Measurements from ENCODE around the gene ATXN10.

ATXN10 gene

DNA sequence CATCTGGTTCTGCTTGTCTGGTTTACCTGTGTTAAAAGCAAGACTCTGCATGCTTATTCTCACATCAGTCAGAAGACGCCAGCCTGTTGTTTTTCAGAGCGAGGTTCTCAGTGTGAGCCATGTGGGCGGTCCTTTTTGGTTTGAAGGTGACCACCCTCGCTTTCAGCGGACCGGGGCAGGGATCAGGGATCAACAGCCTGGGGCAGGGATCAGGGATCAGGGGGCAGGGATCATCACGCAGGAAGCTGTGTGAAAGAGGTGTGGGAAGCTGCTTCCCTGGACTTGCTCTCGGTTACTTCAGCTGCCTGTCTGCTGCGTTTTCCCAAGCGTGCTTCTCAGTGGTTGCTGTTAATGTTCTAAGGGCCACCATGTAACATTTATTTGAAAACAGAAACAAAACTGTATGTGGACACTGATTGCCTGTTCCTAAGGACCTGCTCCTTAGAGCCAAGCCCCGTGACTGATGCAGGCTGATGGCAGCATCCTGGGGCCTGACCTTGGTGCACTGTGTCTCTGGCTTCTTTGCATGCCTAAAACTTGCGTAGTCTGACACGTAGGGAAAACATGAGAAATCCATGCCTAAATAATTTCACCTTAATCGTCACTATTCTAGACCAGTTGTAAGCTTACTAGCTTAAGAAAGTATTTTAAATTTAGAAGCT, 146.9 kb downstream of the ATXN10 start:
- no peaks in the 10 kb centered on the region for H3K27me3 Mint-ChIP-seq
- H3K4me1 Mint-ChIP-seq (ENCODE audit: low read depth), result no peaks in the 10 kb centered on the region
- H3K36me3 Mint-ChIP-seq (ENCODE audit: low read depth), result peaks cover 43% of the 10 kb centered on the region
- H3K9me3 Mint-ChIP-seq, result no peaks in the 10 kb centered on the region
- no peak overlapping the region for H3K27ac Mint-ChIP-seq
- intact Hi-C loops (cut with micrococcal nuclease), result no loop called here
- no peak overlapping the region for H3K4me3 Mint-ChIP-seq

DNA sequence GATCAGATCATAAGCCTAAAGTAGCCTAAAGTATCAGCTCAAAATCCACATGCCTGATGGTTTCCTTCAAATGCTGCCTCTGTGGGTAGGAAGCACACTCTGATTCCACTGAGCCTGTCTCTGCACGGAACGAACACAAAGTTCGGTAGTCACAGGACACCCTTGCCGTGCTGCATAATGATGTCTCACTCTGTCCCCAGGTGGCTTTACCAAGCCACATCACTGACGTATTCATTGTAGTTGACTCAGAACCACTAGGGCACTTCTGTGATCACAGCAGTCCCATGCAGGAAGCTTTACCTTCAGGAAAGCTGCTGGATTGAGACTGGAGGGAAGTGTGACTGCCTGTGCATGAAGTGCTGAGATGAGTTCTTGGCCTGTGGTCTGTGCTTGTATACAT, 147.7 kb downstream of the ATXN10 start:
- peaks cover 43% of the 10 kb centered on the region for H3K36me3 Mint-ChIP-seq (ENCODE audit: low read depth)
- no peak overlapping the region for H3K4me3 Mint-ChIP-seq
- H3K4me1 Mint-ChIP-seq (ENCODE audit: low read depth), result no peaks in the 10 kb centered on the region
- no peak overlapping the region for H3K27ac Mint-ChIP-seq
- no peaks in the 10 kb centered on the region for H3K27me3 Mint-ChIP-seq
- no peaks in the 10 kb centered on the region for H3K9me3 Mint-ChIP-seq
- intact Hi-C loops (cut with micrococcal nuclease), result no loop called here

DNA sequence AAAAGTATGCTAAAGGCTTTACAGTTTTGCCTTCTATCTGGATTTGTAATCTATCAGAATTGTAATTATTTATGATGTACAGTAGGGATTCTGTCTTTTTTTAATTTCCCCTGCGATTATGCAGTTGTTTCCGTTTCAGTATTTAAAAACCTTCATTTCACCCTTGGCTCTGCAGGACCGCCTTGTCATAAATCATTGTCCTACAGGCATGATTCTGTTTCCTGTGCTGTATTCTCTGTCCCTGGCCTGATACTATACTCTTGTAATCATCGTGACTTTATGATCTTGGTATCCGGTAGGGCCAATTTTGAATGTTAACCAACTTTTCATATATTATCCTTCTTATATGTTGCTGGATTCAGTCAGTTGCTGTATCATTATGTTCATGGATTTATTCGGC, 151.7 kb downstream of the ATXN10 start:
- no peak overlapping the region for H3K27ac Mint-ChIP-seq
- H3K9me3 Mint-ChIP-seq, result no peaks in the 10 kb centered on the region
- H3K4me1 Mint-ChIP-seq (ENCODE audit: low read depth), result no peaks in the 10 kb centered on the region
- H3K27me3 Mint-ChIP-seq, result no peaks in the 10 kb centered on the region
- no peak overlapping the region for H3K4me3 Mint-ChIP-seq
- peaks cover 50% of the 10 kb centered on the region for H3K36me3 Mint-ChIP-seq (ENCODE audit: low read depth)
- intact Hi-C loops (cut with micrococcal nuclease), result no loop called here

DNA sequence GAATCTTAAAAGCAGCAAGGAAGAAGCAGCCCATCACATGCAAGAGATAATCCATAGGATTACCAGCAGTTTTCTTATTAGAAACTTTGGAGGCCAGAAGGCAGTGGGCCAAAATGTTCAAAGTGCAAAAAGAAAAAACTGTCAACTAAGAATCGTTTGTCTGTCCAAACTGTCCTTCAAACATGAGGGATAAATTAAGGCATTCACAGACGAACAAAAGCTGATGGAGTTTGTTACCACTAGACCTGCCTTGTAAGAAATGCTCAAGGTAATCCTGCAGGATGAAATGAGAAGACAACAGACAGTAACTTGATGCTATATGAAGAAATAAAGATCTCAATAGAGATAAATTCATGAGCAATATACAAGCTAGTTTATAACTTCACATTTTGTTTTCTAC, 154.9 kb downstream of the ATXN10 start:
- Mint-ChIP-seq H3K4me1 (ENCODE audit: low read depth) (no peaks in the 10 kb centered on the region), H3K4me3 (no peak overlapping the region), H3K36me3 (ENCODE audit: low read depth) (peaks cover 41% of the 10 kb centered on the region), H3K27ac (no peak overlapping the region), H3K27me3 (no peaks in the 10 kb centered on the region), H3K9me3 (no peaks in the 10 kb centered on the region)
- intact Hi-C loops (cut with micrococcal nuclease), result no loop called here

DNA sequence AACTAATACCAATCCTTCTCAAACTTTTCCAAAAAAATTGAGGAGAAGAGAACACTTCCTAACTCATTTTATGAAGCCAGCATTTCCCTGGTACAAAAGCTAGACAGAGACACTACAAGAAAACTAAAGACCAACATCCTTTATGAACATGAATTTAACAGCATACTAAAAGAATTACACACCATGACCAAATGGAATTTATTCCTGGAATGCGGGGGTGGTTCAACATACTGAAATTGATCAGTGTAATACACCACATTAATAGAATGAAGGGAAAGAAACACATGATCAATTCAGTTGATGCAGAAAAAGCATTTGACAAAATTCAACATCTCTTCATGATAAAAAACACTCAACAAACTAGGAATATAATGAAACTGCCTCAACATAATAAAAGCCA, 157.2 kb downstream of the ATXN10 start:
- Mint-ChIP-seq H3K36me3 (ENCODE audit: low read depth) (peaks cover 48% of the 10 kb centered on the region), H3K27me3 (no peaks in the 10 kb centered on the region), H3K27ac (no peak overlapping the region), H3K4me1 (ENCODE audit: low read depth) (no peaks in the 10 kb centered on the region), H3K4me3 (no peak overlapping the region), H3K9me3 (no peaks in the 10 kb centered on the region)
- intact Hi-C loops (cut with micrococcal nuclease), result no loop called here

DNA sequence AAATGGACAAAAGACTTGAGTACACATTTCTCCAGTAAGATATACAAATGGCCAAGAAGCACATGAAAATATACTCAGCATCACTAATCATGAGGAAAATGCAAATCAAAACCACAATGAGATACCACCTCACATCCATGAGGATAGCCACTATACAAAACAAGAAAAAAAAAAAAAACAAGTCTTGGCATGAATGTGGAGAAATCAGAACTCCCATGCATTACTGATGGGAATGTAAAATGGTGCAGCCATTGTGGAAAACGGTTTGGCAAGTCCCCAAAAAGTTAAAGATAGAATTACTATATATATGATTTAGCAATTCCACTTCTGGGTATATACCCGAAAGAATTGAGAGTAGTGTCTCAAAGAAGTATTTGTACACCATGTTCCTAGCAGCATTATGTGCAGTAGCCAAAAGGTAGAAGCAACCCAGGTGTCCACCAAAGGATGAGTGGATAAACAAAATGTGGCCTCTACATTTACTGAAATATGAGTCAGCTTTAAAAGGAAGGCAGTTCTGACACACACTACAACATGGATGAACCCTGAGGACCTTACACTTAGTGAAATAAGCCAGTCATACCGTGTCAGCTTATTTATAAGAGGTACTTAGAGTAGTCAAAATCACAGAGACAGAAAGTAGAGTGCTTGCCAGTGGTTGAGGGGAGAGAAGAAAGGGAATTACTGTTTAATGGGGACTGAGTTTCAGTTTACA, 159.1 kb downstream of the ATXN10 start:
- intact Hi-C loops (cut with micrococcal nuclease), result no loop called here
- H3K4me1 Mint-ChIP-seq (ENCODE audit: low read depth), result no peaks in the 10 kb centered on the region
- H3K27ac Mint-ChIP-seq, result no peak overlapping the region
- no peaks in the 10 kb centered on the region for H3K27me3 Mint-ChIP-seq
- H3K9me3 Mint-ChIP-seq, result no peaks in the 10 kb centered on the region
- peaks cover 43% of the 10 kb centered on the region for H3K36me3 Mint-ChIP-seq (ENCODE audit: low read depth)
- no peak overlapping the region for H3K4me3 Mint-ChIP-seq

DNA sequence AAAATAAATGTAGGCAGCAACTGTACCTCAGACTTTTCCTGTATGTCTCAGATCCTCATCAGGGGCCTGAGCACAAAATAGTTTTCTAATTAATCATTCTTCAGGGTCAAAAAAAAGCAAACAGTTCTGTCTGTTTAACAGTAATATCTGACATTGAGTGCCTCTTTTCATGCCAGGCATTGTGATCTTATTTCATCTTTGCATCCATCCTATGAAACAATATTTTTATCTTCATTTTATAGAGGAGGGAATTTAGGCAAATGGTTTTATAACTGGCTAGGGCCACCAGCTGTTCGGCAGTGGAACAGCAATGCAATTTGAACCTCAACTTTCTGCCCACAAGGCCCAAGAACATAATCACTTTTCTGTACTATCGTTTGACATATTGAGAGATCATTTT, 159.8 kb downstream of the ATXN10 start:
- no peaks in the 10 kb centered on the region for H3K4me1 Mint-ChIP-seq (ENCODE audit: low read depth)
- no peak overlapping the region for H3K4me3 Mint-ChIP-seq
- peaks cover 40% of the 10 kb centered on the region for H3K36me3 Mint-ChIP-seq (ENCODE audit: low read depth)
- no peaks in the 10 kb centered on the region for H3K27me3 Mint-ChIP-seq
- H3K9me3 Mint-ChIP-seq, result no peaks in the 10 kb centered on the region
- intact Hi-C loops (cut with micrococcal nuclease), result no loop called here
- H3K27ac Mint-ChIP-seq, result no peak overlapping the region

DNA sequence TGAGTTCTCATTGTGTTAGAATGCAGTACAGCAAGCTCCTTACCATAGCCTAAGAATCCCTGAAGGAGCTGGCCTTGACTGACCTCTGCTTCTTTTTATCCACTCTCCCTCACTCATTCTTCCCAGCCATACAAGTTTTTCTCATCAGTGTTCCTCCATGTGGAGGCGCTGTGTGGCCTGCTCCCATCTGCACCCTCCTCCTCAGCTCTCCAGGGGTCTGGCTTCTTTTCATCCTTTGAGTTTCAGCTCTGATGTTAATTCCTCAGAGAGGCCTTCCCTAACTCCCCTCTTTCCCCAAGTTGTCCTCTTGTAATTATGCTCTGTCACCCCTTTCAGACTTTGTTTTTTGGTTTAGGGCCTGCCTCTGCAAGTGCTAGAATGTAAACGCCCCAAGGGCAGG, 160.5 kb downstream of the ATXN10 start:
- Mint-ChIP-seq H3K27ac (no peak overlapping the region), H3K9me3 (no peaks in the 10 kb centered on the region), H3K36me3 (ENCODE audit: low read depth) (peaks cover 40% of the 10 kb centered on the region), H3K4me1 (ENCODE audit: low read depth) (no peaks in the 10 kb centered on the region), H3K27me3 (no peaks in the 10 kb centered on the region), H3K4me3 (no peak overlapping the region)
- intact Hi-C loops (cut with micrococcal nuclease), result no loop called here

DNA sequence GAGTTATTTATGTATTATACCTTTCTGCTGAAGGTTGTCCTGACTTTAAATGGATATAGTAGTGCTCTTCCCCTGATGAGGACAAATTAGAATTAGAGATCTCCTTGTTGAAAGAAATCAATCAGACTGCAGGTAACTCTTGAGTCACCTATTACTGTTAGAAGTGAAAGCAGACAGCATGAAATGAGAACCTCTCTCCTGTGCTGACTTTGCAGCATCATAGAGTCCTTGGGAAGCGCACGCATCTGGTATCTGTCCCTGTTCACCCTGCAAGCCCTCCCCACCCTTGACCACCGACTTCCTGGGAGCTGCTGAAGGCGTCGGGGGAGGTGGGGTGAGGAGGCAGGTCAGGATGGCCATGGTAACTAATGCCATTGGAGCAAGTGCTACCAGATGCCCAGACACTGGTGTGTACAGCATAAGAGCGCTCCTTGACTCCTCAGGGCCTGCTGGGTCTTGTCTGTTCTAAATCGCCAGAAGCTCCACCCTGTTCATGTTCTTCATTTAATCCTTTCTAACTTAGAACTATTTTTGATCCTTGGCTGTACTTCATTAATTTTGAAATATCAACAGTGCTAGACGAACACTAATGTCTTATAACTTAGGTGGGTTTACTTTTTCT, 161.4 kb downstream of the ATXN10 start:
- peaks cover 31% of the 10 kb centered on the region for H3K36me3 Mint-ChIP-seq (ENCODE audit: low read depth)
- H3K27me3 Mint-ChIP-seq, result no peaks in the 10 kb centered on the region
- no peaks in the 10 kb centered on the region for H3K4me1 Mint-ChIP-seq (ENCODE audit: low read depth)
- no peaks in the 10 kb centered on the region for H3K9me3 Mint-ChIP-seq
- no peak overlapping the region for H3K4me3 Mint-ChIP-seq
- intact Hi-C loops (cut with micrococcal nuclease), result no loop called here
- H3K27ac Mint-ChIP-seq, result no peak overlapping the region

DNA sequence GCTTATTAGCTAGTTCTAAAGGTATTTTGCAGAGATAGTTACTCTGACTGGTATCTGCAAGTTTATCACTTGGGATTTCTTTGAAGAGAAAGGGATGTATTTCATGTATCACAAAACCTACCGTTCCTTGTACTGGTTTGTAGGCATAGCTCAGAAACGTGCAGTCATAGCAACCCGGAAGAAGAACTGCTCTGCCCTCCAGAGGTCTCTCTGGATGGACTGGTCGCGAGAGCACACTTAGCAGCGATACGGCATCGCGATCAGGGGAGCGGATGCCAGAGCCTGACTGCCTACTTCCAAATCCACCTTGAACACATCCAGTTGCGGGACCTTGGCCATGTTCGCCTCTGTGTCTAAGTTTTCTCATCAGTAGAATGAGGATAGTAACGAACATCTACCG, 162.0 kb downstream of the ATXN10 start:
- intact Hi-C loops (cut with micrococcal nuclease), result no loop called here
- no peaks in the 10 kb centered on the region for H3K4me1 Mint-ChIP-seq (ENCODE audit: low read depth)
- H3K36me3 Mint-ChIP-seq (ENCODE audit: low read depth), result peaks cover 30% of the 10 kb centered on the region
- no peak overlapping the region for H3K27ac Mint-ChIP-seq
- H3K27me3 Mint-ChIP-seq, result no peaks in the 10 kb centered on the region
- H3K4me3 Mint-ChIP-seq, result no peak overlapping the region
- H3K9me3 Mint-ChIP-seq, result no peaks in the 10 kb centered on the region

DNA sequence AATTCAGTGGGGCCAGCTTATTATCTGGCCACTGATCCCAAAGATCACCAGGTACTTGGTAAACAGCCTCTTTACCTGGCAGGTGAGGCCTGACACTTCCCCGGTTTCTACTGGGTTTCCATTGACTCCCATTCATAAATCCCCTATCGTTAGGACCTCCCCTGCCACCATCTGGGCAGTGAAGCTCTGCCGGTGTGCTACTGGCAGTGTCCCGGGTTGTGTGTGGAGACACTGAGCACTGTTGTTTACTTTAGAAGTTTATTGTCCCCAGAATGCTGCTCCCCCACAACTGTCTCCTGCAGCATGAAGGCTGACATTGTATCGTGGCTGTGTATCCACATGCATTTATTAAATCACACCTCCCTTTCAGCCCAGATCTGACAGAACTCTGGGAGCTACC, 162.6 kb downstream of the ATXN10 start:
- Mint-ChIP-seq H3K4me3 (no peak overlapping the region), H3K27ac (no peak overlapping the region), H3K9me3 (no peaks in the 10 kb centered on the region), H3K36me3 (ENCODE audit: low read depth) (peaks cover 32% of the 10 kb centered on the region), H3K4me1 (ENCODE audit: low read depth) (no peaks in the 10 kb centered on the region), H3K27me3 (no peaks in the 10 kb centered on the region)
- intact Hi-C loops (cut with micrococcal nuclease), result no loop called here

DNA sequence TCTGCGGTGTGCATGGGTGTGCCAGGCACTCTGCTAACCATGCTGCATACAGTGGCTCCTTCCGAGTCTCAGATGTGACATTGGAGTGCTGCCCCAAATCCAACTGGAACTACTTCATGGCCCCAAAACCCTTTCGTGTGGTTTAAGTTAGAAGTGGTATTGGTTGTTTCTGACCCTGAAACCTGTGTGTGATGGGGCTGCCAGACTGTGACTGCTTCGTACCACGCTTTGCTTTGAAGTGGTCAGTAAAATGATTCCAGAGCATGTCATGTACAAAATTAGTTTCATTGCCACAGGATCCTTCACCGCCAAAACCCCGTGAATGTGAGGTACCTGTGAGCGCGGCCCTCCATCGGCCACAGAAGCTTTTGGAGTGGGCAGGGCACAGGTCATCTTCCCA, 163.2 kb downstream of the ATXN10 start:
- no peak overlapping the region for H3K27ac Mint-ChIP-seq
- intact Hi-C loops (cut with micrococcal nuclease), result no loop called here
- no peaks in the 10 kb centered on the region for H3K4me1 Mint-ChIP-seq (ENCODE audit: low read depth)
- peaks cover 38% of the 10 kb centered on the region for H3K36me3 Mint-ChIP-seq (ENCODE audit: low read depth)
- no peaks in the 10 kb centered on the region for H3K27me3 Mint-ChIP-seq
- H3K9me3 Mint-ChIP-seq, result no peaks in the 10 kb centered on the region
- no peak overlapping the region for H3K4me3 Mint-ChIP-seq

DNA sequence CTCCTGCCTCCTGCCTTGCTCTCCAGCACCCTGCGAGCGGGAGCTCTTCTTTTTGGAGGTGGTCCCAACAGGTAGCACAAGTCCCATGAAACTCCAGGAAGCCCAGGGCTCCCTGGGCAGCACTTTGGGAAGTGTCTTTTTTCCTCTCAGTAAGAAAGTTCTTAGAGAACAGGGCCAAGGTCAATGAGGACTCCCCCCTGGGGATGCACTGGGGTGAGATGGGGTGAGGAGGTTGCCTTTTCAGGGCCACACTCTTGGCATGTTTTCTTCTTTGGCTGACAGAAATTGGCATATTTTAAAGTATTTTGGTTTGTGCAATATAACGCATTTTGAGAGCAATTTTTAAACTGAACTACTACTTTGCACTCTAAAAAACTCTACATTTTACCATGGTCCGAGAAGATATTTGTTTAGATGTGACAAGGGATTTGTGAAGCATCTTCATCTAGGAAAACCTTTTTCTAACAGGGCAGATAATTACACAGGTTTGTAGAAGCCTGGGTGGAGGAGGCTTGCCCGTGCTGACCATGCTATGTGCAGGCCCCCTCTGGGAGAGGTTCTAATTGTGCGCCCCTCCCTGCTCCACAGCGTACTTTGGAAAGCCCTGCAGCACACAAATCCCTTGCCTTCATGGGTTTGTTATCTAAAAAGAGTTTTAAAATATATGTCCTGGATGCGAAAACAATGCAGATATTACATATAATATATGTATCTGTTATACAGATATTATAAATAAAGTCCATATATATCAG, 165.0 kb downstream of the ATXN10 start:
- H3K36me3 Mint-ChIP-seq (ENCODE audit: low read depth), result peaks cover 53% of the 10 kb centered on the region
- H3K4me3 Mint-ChIP-seq, result no peak overlapping the region
- H3K27ac Mint-ChIP-seq, result no peak overlapping the region
- H3K9me3 Mint-ChIP-seq, result no peaks in the 10 kb centered on the region
- no peaks in the 10 kb centered on the region for H3K27me3 Mint-ChIP-seq
- intact Hi-C loops (cut with micrococcal nuclease), result no loop called here
- no peaks in the 10 kb centered on the region for H3K4me1 Mint-ChIP-seq (ENCODE audit: low read depth)

DNA sequence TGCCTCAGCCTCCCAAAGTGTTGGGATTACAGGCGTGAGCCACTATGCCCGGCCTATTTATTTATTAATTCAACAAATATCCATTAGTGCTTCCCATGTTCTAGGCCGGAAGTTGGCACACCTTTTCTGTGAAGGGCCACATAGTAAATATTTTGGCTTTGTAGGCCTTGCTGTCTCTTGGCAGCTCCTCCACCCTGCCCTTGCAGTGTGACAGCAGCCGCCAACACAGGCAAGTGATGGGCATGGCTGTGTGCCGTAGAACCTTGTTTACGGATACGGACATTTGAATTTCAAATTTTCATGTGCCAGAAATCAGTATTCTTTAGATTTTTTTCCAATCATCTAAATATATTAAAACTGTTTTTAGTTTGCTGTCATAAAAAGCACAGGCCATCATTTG, 165.9 kb downstream of the ATXN10 start:
- H3K36me3 Mint-ChIP-seq (ENCODE audit: low read depth), result peaks cover 58% of the 10 kb centered on the region
- H3K4me3 Mint-ChIP-seq, result no peak overlapping the region
- no peaks in the 10 kb centered on the region for H3K27me3 Mint-ChIP-seq
- no peaks in the 10 kb centered on the region for H3K4me1 Mint-ChIP-seq (ENCODE audit: low read depth)
- H3K9me3 Mint-ChIP-seq, result no peaks in the 10 kb centered on the region
- intact Hi-C loops (cut with micrococcal nuclease), result no loop called here
- H3K27ac Mint-ChIP-seq, result no peak overlapping the region

Data from dendritic cell treated with granulocyte-macrophage colony-stimulating factor and Interleukin-4, amounts not matched to agents 40 ng/mL and 50 ng/mL, for 4 days (primary cell).